GM21529 (cell line): ENCODE data around the gene TIMM10.

Source experiments
- ATAC-seq: cut with Tn5 transposase; IDR thresholded peaks from one replicate; pipeline ENCODE4 v1.9.1; 2021; ENCODE audit not compliant: unreplicated experiment

Gene TIMM10, protein sequence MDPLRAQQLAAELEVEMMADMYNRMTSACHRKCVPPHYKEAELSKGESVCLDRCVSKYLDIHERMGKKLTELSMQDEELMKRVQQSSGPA

DNA sequence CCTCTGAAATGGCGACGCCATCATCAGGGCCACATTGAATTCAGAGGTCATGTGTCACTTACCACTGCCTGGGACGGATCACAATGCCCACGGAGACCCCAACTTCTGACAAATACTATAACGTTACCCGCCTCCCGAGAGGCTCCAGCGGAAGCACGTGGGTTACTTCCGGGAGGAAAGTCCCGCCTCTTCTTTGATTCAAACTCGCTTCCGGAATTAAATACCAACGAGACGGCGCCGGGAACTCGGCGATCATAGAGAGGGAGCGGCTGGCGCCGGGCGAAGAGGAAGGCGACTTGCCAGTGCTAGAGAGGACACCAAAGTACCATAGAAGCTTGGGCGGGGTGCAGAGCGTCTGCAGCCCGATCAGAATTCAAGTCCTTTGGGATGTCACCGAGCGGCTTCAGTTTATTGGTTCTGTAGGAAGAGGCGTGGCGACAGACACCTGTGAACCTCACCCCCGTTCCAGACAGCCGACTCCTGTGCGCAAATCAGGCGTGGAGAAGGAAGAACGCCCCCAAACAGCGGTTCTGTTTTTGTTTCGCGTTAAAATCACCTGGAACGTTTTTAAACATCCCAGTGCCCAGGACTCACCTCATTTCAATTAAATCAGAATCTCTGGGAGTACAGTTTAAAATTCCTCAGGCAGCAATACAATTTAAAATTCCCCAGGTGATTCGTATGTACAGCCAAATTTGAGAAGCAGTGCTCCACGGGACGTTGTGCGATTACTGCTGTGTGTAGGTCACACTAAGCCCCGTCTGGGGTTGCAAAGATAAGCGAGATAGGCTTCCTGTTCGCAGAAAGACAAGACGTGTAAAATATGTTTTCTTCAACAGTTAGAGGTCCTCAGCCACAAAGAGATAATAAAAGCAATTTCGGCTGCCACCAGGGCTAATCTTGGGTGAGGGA, at the start of gene TIMM10:
Gene TIMM10, minus strand, starts transcription at position 159 of the 912 bp plus-strand sequence. CDS start 565 bp downstream, outside the sequence.
- ATAC-seq: peak; percentile 98

DNA sequence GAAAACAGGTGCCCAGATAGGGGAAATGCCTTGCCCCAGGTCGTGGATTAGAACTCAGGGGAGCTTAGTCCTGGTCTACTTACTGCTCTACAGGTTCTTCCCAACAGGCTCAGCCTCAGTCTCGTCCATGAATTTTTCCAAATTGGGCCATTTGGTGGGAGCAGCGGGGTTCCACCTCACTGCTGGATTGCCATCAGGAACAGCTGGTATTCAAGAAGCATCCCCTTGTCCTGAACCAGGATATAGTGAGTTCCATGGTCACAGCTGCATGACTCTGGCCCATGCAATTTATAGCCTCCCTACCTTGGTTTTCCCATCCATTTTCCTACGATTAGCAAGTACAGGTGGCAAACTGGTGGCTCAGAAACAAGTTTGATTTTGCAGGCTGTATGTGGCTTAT, 43.5 kb upstream of the TIMM10 start:
- ATAC-seq: no peak

DNA sequence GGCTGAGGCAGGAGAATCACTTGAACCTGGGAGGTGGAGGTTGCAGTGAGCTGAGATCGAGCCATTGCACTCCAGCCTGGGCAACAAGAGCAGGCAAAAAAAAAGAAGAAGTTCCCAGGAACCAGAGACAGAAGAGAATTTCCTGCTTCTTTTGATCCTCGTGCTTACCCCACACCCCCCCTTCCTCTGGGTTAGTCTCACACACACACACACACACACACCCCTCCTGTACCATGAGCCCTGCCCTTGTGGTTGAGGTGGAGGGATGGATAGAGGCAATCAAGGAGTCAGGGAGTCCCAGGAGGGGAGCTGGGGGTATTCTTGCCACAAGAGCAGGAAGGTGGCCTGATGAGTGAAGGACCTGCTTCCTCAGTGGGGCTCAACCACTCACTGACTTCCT, 41.1 kb upstream of the TIMM10 start:
- no peak for ATAC-seq

DNA sequence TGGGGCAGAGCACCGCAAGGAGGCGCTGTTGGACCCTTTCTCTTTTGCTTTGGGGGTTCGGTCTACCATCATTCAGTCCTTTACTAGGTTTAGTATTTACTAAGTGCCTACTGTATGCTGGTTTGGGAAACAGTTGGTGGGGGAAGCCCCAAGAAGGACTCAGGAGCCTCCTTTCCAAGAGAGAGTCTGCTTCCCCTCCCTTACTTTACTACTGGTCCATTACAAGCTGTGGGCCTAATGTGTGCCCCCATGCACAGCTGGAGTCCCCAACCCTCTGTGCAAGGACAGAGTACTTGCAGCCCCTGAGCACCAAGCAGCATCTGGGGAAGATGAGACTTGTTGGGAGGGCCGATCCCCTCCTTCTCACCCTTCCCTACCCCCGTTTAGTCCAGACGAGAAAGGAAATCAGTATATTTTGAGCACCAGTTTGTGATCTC, 37.8 kb upstream of the TIMM10 start:
- peak; percentile 67 for ATAC-seq

DNA sequence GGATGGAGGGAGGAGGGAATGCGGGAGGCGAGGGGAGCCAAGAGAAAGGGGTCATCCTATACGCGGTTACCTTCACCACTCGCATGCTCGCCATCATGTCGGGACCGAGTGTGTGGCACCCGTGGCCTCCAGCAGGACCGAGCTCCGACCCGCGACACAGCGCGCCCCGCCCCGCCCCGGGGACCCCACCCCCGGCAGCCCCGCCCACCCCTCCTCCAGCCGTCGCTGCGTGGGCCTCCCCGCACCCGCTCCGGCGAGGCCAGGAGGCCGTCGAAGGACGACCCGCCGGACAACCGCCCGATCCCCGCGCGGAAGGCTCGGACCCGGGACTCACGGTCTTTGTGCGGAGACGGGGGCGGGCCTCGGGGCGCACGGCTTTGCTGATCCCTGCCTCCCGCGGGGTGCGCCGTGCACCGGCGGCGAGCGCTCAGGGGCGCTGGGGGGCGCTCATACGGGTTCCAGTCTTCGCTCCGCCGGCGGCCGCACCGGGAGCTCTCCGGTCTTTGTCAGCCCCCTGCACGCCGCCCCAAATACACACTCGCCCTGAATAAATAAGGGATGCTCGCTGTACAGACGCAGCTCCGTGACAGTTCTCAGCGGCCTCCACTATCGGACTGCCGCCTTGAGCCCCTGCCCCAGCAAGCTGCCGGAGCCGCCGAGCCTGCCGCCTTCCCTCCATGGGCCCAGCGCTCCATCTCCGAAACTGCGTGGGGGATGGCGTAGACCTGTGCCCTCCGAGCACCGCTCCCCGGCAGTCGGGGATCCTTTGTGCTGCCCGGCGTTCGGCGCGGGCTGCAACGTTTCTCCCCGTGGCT, 37.2 kb upstream of the TIMM10 start, which contains the start of gene UBE2L6:
Gene UBE2L6, minus strand, starts transcription at position 158 of the 815 bp plus-strand sequence. Its CDS starts 61 bp downstream, at position 97.
- peak; percentile 55 for ATAC-seq

DNA sequence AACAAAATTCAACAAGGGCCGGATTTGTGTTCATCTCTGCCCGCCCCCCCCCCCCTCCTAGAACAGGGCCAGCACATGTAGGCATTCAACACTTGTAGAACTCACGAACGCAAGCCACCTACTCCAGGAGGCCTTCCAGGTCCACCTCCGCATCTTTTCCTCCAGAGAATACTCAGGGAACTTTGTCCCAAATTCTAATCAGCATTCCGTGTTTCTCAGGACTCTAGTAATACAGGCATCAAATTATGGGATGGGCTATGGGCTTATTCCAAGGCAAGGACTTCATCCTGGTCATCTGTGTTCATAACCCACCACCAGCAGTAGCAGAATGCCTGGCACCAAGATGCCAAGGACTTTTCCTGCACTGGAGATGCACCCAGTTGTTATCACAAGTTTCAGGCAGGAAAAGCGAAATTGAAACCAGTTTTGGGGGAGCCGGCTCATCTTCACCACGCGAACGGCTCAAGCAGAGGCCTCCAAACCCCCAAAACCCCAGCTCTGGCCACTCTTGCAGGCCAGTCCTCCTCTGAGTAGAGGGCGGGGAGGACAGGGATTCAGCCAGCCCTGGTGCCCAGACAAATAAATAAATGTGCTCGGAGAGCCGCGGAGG, 36.5 kb upstream of the TIMM10 start:
- ATAC-seq: peak; percentile 1

DNA sequence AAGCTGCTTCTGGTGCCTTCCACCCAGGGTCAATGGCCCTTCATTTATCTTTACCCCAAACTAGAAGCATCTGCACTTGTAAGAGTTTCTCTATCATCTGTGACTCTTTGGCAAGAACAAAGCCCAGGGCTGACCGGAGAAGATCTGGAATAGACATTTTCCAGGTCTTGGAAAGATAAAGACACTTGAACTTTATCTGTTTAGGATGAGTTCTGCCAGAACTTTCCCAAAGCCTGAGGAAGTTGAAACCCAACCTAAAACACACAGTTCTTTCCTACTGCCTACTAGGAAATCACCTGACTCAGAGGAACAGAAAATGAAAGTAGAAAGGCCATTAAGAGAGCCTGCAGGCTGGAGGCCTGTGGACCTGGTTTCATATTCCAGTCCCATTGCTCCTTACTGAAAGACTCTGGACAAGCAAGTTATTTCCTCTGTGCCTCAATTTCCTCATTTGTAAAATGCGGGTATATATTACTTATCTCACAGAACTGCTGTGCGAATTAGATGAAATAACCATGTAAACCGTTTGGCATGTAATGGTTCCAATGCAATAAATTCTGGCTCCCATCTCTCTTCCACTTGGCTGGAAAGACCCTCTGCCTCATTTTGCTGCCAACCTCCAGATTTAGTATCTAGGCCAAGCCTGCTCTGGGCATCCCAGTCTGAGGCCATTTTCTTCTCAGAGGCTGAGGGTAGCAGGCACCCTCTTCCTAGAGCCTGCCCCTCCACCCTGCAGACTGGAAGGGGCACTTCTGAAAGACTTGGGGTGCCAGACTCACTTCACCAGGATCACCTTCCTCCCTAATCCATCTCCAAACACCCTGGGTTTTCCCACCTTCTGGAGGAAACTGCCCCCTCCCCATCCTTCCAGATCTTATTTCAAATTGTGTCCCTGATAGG, 35.7 kb upstream of the TIMM10 start:
- peak; percentile 68 for ATAC-seq

DNA sequence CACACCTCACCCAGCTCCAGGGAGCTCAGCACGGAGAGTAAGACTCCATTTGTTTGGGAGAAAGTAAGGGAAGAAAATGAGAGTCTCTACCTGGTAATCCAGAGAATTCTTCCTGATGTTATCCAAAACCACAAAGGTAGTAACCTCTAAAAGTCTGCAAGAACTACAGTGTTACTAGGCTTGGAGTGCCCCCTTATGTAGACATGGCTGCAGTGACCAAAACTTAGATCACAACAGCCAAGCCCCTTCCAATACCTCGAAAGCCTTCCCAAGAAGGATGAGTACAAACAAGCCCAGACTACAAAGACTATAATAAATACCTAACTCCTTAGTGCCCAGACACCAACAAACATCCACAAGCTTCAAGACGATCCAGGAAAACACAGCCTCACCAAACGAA, 32.0 kb upstream of the TIMM10 start:
- no peak for ATAC-seq

DNA sequence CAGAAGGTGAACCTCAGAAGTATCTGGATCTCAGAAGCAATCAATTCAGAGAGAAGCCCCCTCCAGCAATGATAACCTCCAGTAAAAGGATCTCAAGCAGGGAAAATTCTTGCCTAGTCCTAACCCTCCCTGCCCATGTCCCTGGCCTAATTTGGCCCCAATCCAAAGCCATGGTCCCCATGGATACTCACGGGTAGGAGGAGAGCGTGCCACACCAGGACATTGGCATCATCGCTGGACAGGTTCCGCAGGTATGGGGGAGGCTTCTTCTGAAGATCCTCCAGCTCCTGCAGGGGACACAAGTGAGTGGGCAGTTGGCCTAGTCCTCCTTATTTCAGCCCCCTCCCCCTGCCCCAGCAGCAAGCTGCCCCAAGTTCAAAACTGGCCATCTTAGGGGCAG, 29.6 kb upstream of the TIMM10 start:
- ATAC-seq: no peak

DNA sequence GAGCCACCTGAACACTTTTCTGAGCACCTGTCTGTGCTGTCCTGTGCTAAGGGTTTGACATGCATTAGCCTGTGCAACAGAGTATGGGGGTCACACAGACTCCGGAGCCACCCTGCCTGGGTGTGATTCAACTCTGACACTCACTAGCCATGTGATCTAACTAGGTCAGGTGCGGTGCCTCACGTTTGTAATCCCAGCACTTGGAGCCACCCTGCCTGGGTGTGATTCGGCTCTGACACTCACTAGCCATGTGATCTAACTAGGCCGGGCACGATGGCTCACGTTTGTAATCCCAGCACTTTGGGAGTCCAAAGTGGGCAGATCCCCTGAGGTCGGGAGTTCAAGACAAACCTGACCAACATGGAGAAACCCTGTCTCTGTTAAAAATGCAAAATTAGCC, 25.5 kb upstream of the TIMM10 start:
- no peak for ATAC-seq

DNA sequence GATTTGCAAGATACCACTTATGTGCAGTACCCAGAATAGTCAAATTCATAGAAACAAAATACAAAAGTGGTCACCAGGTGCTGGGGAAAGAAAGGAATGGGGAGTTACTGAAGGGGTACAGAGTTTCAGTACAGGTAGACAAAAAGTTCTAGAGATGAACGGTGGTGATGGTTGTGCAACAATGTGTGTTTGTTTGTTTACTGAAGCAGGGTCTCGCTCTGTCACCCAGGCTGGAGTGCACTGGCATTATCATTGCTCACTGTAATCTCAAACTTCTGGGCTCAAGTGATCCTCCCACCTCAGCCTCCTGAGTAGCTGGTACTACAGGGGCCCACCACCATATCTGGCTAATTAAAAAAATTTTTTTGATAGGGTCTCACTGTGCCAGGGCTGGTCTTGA, 24.8 kb upstream of the TIMM10 start:
- ATAC-seq: no peak

DNA sequence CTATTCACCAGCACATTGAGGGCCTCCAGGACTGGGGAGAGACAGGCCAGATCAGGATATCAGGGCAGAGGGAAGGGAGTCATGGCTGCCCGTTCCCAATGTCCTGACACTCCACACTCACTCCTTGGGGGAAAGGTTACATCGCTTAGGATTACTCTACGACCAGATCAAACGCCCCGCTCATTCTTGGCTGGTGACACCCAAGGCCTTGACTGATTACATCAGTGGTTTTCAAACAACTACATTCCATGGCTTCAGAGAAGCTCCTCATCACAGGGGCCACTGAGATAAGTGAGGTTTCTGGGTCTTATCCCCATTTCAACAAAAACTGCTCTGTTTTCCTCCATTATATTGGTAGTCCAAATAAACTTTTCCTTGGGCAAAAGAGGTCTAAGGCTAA, 21.9 kb upstream of the TIMM10 start:
- ATAC-seq: no peak

DNA sequence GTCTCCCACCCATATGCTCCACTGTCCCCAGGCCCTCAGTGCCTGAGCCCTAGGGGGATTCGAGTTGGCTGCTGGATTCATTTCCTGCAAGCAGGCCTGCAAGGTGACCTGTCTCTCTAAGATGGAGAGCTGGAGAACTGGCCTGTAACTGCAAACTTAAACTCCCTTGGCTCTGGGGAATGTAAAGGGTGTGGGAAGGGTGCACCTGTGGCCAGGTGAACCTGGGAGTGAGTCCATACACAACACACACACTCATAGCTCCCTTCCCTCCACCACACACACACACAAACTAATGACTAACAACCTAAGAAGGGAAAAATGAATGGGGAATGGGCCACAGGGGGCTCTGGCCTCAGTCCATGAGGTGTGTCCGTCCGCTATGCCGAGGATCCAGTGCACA, 21.4 kb upstream of the TIMM10 start:
- no peak for ATAC-seq

DNA sequence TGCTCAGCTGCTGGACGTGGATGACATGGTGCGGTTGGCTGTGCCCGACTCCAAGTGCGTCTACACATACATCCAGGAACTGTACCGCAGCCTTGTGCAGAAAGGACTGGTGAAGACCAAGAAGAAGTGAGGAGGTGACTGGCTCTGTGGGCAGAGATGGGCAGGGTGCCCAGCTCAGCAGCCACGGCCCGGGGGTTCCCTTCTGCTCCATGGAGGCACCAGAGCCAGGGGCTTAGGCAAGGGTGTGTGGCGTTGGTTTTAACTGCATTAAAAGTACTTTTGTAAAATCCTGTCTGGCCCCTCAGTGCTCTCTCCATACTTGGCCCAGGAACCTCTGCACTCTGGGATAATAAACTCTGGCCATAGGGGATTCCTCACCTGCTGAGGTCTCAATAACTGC, 19.4 kb upstream of the TIMM10 start:
- ATAC-seq: no peak

DNA sequence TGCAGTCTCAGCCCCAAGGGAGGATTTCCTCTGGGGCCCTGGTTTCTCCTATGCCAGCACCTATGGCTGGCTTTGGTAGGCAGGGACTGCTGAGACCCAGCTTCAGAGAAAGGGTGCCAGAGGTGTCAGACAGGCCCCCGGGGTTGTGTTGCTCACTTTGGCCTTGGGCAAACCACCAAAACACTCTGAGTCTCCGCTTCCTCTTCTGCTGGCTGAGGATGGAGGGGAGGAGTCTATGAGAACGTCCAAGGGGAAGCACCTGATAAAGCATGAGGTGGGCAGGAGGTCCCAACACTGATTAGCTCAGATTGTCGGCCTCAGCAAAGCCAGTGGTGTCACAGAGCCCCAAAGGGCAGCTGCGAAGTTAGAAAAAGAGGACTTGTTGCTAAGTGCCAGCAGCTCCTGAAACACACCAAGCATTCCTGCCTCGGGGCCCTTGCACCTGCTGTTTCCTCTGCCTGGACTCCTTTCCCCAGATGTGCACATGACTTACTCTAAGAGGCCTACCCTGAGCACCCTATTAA, 17.4 kb upstream of the TIMM10 start:
- ATAC-seq: peak; percentile 87

DNA sequence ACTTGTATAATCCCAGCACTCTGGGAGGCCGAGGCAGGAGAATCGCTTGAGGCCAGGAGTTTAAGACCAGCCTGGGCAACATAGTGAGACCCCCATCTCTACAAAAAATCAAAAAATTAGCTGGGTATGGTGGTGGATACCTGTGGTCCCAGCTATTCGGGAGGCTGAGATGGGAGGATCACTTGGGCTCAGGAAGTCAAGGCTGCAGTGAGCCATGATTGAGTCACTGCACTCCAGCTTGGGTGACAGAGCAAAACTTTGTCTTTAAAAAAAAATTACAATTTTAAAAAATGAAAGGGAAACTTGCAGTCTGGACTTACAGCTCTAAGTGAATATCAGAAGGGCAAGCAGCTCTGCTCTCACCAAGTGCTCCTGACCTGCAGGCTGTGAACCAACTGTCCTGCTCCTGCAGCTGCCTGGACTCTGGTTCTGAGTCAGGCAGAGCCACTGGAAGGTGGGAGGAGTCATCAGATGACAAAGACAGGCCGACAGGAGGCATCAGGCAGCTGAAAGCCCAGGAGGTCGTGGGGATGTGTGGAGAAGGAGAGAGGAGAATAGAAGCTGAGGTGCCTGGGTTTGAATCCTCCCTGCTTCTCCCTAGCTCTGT, 16.4 kb upstream of the TIMM10 start:
- peak; percentile 65 for ATAC-seq

DNA sequence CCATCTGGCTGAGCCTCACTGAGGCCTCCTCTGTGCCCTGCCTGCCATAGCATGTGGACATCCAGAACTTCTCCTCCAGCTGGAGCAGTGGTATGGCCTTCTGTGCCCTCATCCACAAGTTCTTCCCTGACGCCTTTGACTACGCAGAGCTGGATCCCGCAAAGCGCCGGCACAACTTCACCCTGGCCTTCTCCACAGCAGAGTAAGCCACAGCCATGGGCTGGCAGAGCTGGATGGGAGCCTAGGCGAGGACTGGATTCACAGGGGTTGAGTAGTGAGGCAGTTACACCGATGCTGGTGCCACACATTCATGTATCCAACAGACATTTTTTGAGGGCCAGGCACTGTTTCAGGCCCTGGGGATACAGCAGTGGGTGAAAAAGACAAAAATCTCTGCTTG, 15.9 kb upstream of the TIMM10 start:
- no peak for ATAC-seq

DNA sequence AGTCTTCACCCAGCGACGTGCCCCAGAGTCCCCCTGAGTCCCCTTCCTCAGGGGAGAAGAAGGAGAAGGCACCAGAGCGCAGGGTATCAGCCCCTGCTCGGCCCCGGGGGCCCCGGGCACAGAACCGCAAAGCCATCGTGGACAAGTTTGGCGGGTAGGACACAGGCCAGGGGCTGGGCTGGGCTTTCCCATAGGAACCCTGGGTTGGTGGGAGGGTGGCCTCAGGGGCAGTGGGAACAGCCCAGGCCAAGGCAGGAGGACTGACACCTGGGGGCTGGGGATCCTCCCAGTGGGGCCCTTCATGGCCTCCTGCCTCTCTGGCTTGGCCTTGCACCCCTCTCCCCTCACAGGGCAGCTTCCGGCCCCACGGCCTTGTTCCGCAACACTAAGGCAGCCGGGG, 15.3 kb upstream of the TIMM10 start:
- no peak for ATAC-seq

DNA sequence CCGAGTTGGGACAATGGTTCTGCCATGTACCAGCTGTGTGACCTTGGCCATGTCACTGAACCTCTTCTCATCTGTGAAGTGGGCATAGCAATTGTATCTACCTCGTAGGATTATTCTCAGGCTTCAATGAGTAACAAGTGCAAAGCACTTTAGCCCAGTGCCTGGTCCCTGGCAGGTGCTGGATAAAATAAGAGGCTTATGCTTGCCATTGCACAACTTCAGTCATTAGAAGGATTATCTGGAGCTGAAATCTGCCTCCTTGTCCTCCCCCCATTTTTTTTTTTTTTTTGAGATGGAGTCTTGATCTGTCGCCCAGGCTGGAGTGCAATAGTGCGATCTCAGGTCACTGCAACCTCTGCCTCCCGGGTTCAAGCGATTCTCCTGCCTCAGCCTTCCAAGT, 14.0 kb upstream of the TIMM10 start:
- ATAC-seq: no peak

DNA sequence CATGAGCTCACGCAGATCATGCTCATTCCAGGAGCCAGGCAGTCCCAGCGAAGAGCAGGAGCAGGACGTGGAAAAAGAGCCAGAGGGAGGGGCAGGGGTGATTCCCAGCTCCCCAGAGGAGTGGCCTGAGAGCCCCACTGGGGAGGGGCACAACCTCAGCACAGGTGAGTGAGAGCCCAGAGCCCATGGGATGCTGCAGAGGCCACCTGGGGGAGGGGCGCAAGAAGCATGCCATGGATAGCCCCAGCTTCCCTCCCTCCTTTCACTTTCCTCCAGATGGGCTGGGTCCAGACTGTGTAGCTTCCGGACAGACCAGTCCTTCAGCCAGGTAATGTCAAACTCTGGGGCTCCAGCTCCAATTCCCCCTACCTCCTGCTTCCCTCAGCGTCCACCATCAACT, 13.0 kb upstream of the TIMM10 start:
- no peak for ATAC-seq
